HepG2 (cell line): ENCODE data around the gene NIT2. TPM values are rescaled to one million over a fixed set of nuclear protein-coding genes. Genes with fewer than 3 reads are reported as not detected.

Experiments used
- ATAC-seq: fragments of 200-7000 bp; cut with Tn5 transposase; 3 replicates; pipeline ENCODE4 v1.9.1; 2020; ENCODE audit warnings: mild to moderate bottlenecking, moderate library complexity
- BruUV-seq: library from RNA; stranded (reverse); fragments of 400-500 nt; replicated peaks from 2 replicates; lab custom pipeline; 2021; lab: Mats Ljungman, UMichigan
- CTCF ChIA-PET: fragments of 300-600 bp; formaldehyde crosslinking; extraction: SDS; loops from one replicate; lab custom pipeline; 2021; ENCODE audit warnings: low total read pairs, inconsistent platforms, low intra/inter-chr PET ratio; lab: Yijun Ruan, JAX
- POLR2A ChIA-PET: fragments of 350-600 bp; sonication (Branson Sonifier 250); formaldehyde crosslinking; loops from one replicate; lab custom pipeline; 2020; ENCODE audit warnings: antibody characterized with exemption, inconsistent platforms; lab: Yijun Ruan, JAX
- DNase-seq: peaks from one replicate; pipeline ENCODE4 v3.0.0-alpha.2; 2015; ENCODE audit warnings: low spot score
- FAIRE-seq: peaks from 3 replicates; lab custom pipeline; 2011; peaks lifted over from hg19 to GRCh38; lab: Jason Lieb, UNC
- H2AFZ ChIP-seq: one replicate; pipeline ENCODE4 v1.6.1; 2011; ENCODE audit warnings: low read length, inconsistent platforms
- H3K27ac ChIP-seq: fragments of 300-600 bp; 3 replicates; pipeline ENCODE4 v1.8.0; 2011; ENCODE audit warnings: mixed run types, mild to moderate bottlenecking, mixed read lengths, low read length, inconsistent platforms; ENCODE audit not compliant: insufficient read depth; ENCODE audit errors: extremely low read length
- H3K27me3 ChIP-seq, 2 experiments: fragments of 200-600 bp in 1 of 2; 2 replicates in 1 of 2; 3 replicates in 1 of 2; pipeline versions ENCODE4 v1.6.0 to v1.8.0; 2011; ENCODE audit warnings: low read length in 2 of 2, mild to moderate bottlenecking in 2 of 2, moderate library complexity in 2 of 2, inconsistent platforms in 1 of 2; ENCODE audit not compliant: insufficient read depth in 2 of 2, control insufficient read depth in 1 of 2
- H3K36me3 ChIP-seq, 2 experiments: fragments of 200-600 bp in 1 of 2; replicated peaks in 1 of 2; 2 replicates in 1 of 2; 3 replicates in 1 of 2; pipeline versions ENCODE4 v1.5.1 to v1.8.0; 2011; ENCODE audit warnings: low read length in 2 of 2, inconsistent platforms in 1 of 2; ENCODE audit not compliant: insufficient read depth in 2 of 2, control insufficient read depth in 1 of 2
- H3K4me1 ChIP-seq: 2 replicates; pipeline ENCODE4 v1.5.1; 2012; ENCODE audit warnings: low read length, inconsistent platforms; ENCODE audit not compliant: insufficient read depth
- H3K4me2 ChIP-seq: 2 replicates; pipeline ENCODE4 v1.6.0; 2011; ENCODE audit warnings: low read depth, low read length, inconsistent platforms
- H3K4me3 ChIP-seq, 3 experiments: fragments of 200-600 bp in 1 of 3; sonication (generic), shearing (Covaris generic) in 1 of 3; replicated peaks in 1 of 3; 2 replicates each; pipeline ENCODE4 v1.5.1; 2011 to 2016; ENCODE audit warnings: low read length in 3 of 3, inconsistent platforms in 2 of 3, low read depth in 2 of 3, mild to moderate bottlenecking in 2 of 3, control low read depth in 1 of 3, mixed read lengths in 1 of 3; ENCODE audit not compliant: insufficient read depth in 1 of 3
- H3K79me2 ChIP-seq: one replicate; pipeline ENCODE4 v1.6.1; 2011; ENCODE audit warnings: low read length, inconsistent platforms; ENCODE audit not compliant: insufficient read depth
- H3K9ac ChIP-seq: 2 replicates; pipeline ENCODE4 v1.6.0; 2011; ENCODE audit warnings: mild to moderate bottlenecking, low read depth, low read length, inconsistent platforms; ENCODE audit not compliant: insufficient read depth
- H3K9me3 ChIP-seq: 2 replicates; pipeline ENCODE4 v1.5.1; 2012; ENCODE audit warnings: mild to moderate bottlenecking, low read length
- H4K20me1 ChIP-seq: 2 replicates; pipeline ENCODE4 v1.6.0; 2011; ENCODE audit warnings: inconsistent platforms, mild to moderate bottlenecking, low read length, moderate library complexity; ENCODE audit not compliant: insufficient read depth
- ATF7 ChIP-seq, 2 experiments: fragments of 450-650 bp in 1 of 2; sonication (generic) in 1 of 2; formaldehyde crosslinking in 1 of 2; IDR thresholded peaks; 2 replicates each; pipeline versions ENCODE4 v1.4.0 to v1.6.1; 2016 to 2020; ENCODE audit warnings: antibody characterized with exemption in 1 of 2, mild to moderate bottlenecking in 1 of 2, missing genetic modification reagents in 1 of 2
- CREB1 ChIP-seq, 2 experiments: fragments of 450-650 bp in 1 of 2; IDR thresholded peaks; 2 replicates each; pipeline ENCODE4 v1.6.1; 2016 to 2017; ENCODE audit warnings: control low read depth in 1 of 2, mild to moderate bottlenecking in 1 of 2, missing compliant biosample characterization in 1 of 2, missing genetic modification characterization in 1 of 2
- ZNF333 ChIP-seq: sonication (generic); formaldehyde crosslinking; IDR thresholded peaks from 2 replicates; pipeline ENCODE4 v1.4.0; 2020; ENCODE audit warnings: mild to moderate bottlenecking, missing genetic modification reagents, borderline replicate concordance
- ZNF687 ChIP-seq: sonication (generic); formaldehyde crosslinking; IDR thresholded peaks from 2 replicates; pipeline ENCODE4 v1.5.1; 2020; ENCODE audit warnings: mild to moderate bottlenecking, missing genetic modification reagents, moderate library complexity
- WGBS: methylation state at CpG from one replicate; pipeline ENCODE4 v1.1.6; 2017; ENCODE audit warnings: low lambda C conversion rate; 5-methylcytosine and 5-hydroxymethylcytosine counted together
- in situ Hi-C: cut with HindIII; loops from 2 replicates; pipeline ENCODE4 v1.10.0; 2017; ENCODE audit warnings: low pct_unique_long_range_greater_than_20kb; ENCODE audit not compliant: extremely low pct_ligation_motif_present
- intact Hi-C: fragments of 100-400 bp; cut with micrococcal nuclease; formaldehyde crosslinking; loops from one replicate; pipeline ENCODE4 v1.10.0; 2022; ENCODE audit not compliant: unreplicated experiment
- polyA plus RNA-seq, 8 experiments: library from polyadenylated mRNA; depleted of rRNA in 3 of 8; stranded (reverse) in 7 of 8; unstranded in 1 of 8; fragments of >200 nt; fragmentation: Illumina TruSeq in 4 of 8; extraction: Trizol in 4 of 8; gene quantifications; 2 replicates each; pipeline versions ENCODE4 v1.2.1 to v1.2.3, GENCODE V29; 2011 to 2016; ENCODE audit warnings: low read depth in 4 of 8, missing spikeins in 1 of 8, mixed read lengths in 1 of 8; ENCODE audit not compliant: insufficient read depth in 1 of 8
- total RNA-seq, 5 experiments: library from RNA; depleted of rRNA; stranded (reverse); fragments of >200 nt; fragmentation: Illumina TruSeq; extraction: Trizol; gene quantifications; 2 replicates each; pipeline ENCODE4 v1.2.3, GENCODE V29; 2016; ENCODE audit warnings: low read depth in 1 of 5
- TF ChIP-seq, protein P1 (sequence below): sonication (generic); formaldehyde crosslinking; IDR thresholded peaks from 2 replicates; pipeline ENCODE4 v1.4.0; 2020; ENCODE audit warnings: missing genetic modification reagents

NIT2 gene
- total and polyA plus RNA-seq, 2 of the 13 experiments (the other 11 are each of a cell fraction or from before 2014, with no cell fraction given) = 43.4 to 49.1 TPM

DNA sequence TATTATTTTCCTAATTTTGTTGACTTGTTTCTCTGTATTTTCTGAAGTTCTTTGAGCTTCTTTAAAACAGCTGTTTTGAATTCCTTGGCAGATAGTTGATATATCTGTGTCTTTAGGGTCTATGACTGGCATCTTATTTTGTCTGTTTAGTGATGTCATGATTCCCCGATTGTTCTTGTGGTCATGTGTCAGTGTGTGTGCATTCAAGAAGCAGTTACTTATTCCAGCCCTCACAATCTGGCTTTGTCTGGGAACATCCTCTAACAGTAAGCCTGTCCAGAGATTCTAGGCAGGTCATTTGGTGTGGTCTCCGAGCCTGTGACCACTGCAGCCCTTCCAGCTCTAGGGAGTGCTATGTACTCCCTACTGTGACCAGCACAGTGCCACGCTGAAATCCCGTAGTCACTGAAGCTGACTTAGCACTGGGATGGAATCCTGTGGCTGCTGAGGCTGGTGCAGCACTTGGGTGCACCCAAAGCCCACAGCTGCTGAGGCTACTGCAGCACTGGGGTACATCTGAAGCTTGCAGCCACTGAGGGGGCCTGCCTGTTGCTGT lies 73.5 kb downstream of the NIT2 start:
- FAIRE-seq = no peak
- peaks cover 68% of the 10 kb centered on the region for H3K79me2 ChIP-seq
- POLR2A ChIA-PET = no interaction called here
- peak; percentile 45 for ATAC-seq
- 0 out of 2 replicates have a peak, but pooled peaks cover 6% of the 10 kb centered on the region for H3K9me3 ChIP-seq
- no peak overlapping the region for H3K9ac ChIP-seq
- no peak overlapping the region for H3K27ac ChIP-seq
- no peak for DNase-seq
- no peaks in the 10 kb centered on the region for H3K27me3 ChIP-seq
- no TSS peak for BruUV-seq
- 90% methylated on average over 4 of the region's 4 CpGs for WGBS
- TF ChIP-seq ZNF687 (peak; percentile 27; the same call in 1 of the 2 replicates), CREB1 (IDR thresholded peaks at IDR 0.05) (peak; percentile 56), CREB1 (CRISPR knock-in tag; IDR thresholded peaks at IDR 0.05) (no peak), ATF7 (IDR thresholded peaks at IDR 0.05) (peak; percentile 39), ATF7 (CRISPR knock-in tag; IDR thresholded peaks at IDR 0.05) (no peak), ZNF333 (no peak)
- TF ChIP-seq, protein P1, sequence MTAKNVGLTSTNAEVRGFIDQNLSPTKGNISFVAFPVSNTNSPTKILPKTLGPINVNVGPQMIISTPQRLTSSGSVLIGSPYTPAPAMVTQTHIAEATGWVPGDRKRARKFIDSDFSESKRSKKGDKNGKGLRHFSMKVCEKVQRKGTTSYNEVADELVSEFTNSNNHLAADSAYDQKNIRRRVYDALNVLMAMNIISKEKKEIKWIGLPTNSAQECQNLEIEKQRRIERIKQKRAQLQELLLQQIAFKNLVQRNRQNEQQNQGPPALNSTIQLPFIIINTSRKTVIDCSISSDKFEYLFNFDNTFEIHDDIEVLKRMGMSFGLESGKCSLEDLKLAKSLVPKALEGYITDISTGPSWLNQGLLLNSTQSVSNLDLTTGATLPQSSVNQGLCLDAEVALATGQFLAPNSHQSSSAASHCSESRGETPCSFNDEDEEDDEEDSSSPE (CRISPR knock-in tag) = no peak
- peak overlapping the region; percentile 50 for H3K4me2 ChIP-seq
- H2AFZ ChIP-seq = no peak overlapping the region
- H4K20me1 ChIP-seq = 0 out of 2 replicates have a peak, but pooled peaks cover 8% of the 10 kb centered on the region
- intact Hi-C loops (loop anchor here (10.0 kb wide), 1 partner anchor 333 kb away; no protein-coding TSS in a partner anchor), in situ Hi-C loops (no loop called here)
- peaks cover 72% of the 10 kb centered on the region for H3K4me1 ChIP-seq
- H3K36me3 ChIP-seq = no peaks in the 10 kb centered on the region; a peak in 3 of 5 replicates
- CTCF ChIA-PET = no interaction called here
- H3K4me3 ChIP-seq = peak overlapping the region in 1 of 3 experiments; percentile 0; a peak in 1 of 6 replicates

Other genes with a start within 250 kb of the NIT2 start
- 8.1 and 10.2 TPM in 2 replicates for gene FILIP1L, start 220.3 kb upstream of the NIT2 start, total RNA-seq (2016; rRNA removed; fragmentation: Illumina TruSeq; extraction: Trizol)
- gene FILIP1L, start 220.3 kb upstream of the NIT2 start, polyA plus RNA-seq (2011; rRNA removed) = 166 and 187 TPM in 2 replicates
- gene TBC1D23, start 73.8 kb upstream of the NIT2 start, total RNA-seq (2016; rRNA removed; fragmentation: Illumina TruSeq; extraction: Trizol) = 28.7 and 44.5 TPM in 2 replicates
- gene TBC1D23, start 73.8 kb upstream of the NIT2 start, polyA plus RNA-seq (2011; rRNA removed) = 26.5 and 35.4 TPM in 2 replicates
- 77.2 and 95.2 TPM in 2 replicates for gene TOMM70, start 66.3 kb downstream of the NIT2 start, total RNA-seq (2016; rRNA removed; fragmentation: Illumina TruSeq; extraction: Trizol)
- 20.7 and 27.0 TPM in 2 replicates for gene TOMM70, start 66.3 kb downstream of the NIT2 start, polyA plus RNA-seq (2011; rRNA removed)
- gene LNP1, start 66.8 kb downstream of the NIT2 start, total RNA-seq (2016; rRNA removed; fragmentation: Illumina TruSeq; extraction: Trizol) = 6.0 and 7.0 TPM in 2 replicates
- gene LNP1, start 66.8 kb downstream of the NIT2 start, polyA plus RNA-seq (2011; rRNA removed) = 3.4 and 3.6 TPM in 2 replicates
- gene TMEM45A, start 157.9 kb downstream of the NIT2 start, total RNA-seq (2016; rRNA removed; fragmentation: Illumina TruSeq; extraction: Trizol) = 11.7 and 14.8 TPM in 2 replicates
- gene TMEM45A, start 157.9 kb downstream of the NIT2 start, polyA plus RNA-seq (2011; rRNA removed) = 22.7 and 38.5 TPM in 2 replicates